H1 (cell line): Measurements from ENCODE around the gene PDZD2. TPM values are rescaled to one million over a fixed set of nuclear protein-coding genes. Genes with fewer than 3 reads are reported as not detected.

Experiments
- KDM4A ChIP-seq: IDR thresholded peaks from one replicate; pipeline ENCODE4 v1.7.1; 2012; ENCODE audit warnings: low read depth, mild to moderate bottlenecking, moderate library complexity, low read length, inconsistent platforms; ENCODE audit not compliant: severe bottlenecking
- SIN3A ChIP-seq, 2 experiments: IDR thresholded peaks in 1 of 2; conservative IDR thresholded peaks in 1 of 2; 2 replicates each; pipeline ENCODE4 v1.6.1; 2011 to 2012; ENCODE audit warnings: low read length in 2 of 2, improper control_type of control experiment in 1 of 2, low read depth in 1 of 2, mild to moderate bottlenecking in 1 of 2
- TAF1 ChIP-seq: IDR thresholded peaks from 2 replicates; pipeline ENCODE4 v1.6.1; 2011; ENCODE audit warnings: mild to moderate bottlenecking, low read depth, low read length
- polyA plus RNA-seq, 7 experiments: library from polyadenylated mRNA; depleted of rRNA in 3 of 7; stranded (reverse) in 5 of 7; unstranded in 2 of 7; fragments of >200 nt in 5 of 7; fragments of 200-250 nt in 2 of 7; gene quantifications; 1 replicate in 5 of 7; 2 replicates in 1 of 7; 4 replicates in 1 of 7; pipeline versions ENCODE4 v1.2.1 to v1.2.3, GENCODE V29; 2011 to 2013; ENCODE audit warnings: missing spikeins in 2 of 7, mixed read lengths in 2 of 7
- total RNA-seq: library from RNA; stranded (reverse); fragmentation: NEBNext Ultra II Directional; extraction: Animal tissue kit (Norgen Biotek cat#: 25700); gene quantifications from 2 replicates; pipeline ENCODE4 v1.2.1, GENCODE V29; 2021

Gene PDZD2
- total and polyA plus RNA-seq, 2 of the 8 experiments (the other 6 are each of a cell fraction or from before 2014, with no cell fraction given): 1.2 to 6.8 TPM

DNA sequence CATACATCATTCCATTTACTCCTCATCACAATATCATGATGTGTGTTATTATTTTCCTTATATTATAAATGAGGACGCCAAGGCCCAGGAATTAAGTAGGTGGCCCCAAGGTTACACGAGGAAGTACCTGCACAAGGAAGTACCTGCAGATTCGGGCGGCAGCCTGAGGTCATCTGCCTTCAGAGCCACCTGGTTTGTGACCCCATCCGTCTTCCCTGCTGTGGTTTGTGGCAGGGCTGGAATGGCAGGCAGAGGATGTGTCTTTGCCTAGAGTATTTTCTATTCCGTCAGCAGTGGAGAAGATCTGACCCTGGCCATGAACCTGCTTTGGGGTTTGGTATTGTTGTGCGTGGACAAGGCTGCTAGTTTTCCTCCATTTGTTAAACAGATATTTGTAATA lies 59.7 kb downstream of the PDZD2 start (continued):
- TF ChIP-seq SIN3A (conservative IDR thresholded peaks at IDR 0.05 in 1 of 2, IDR thresholded peaks at IDR 0.05 in 1 of 2; ENCODE audit: low read depth in 1 of 2, low read length in 2 of 2) (no peak), TAF1 (no peak), KDM4A (no peak)
